HG03469 (cell line): ENCODE data around the gene LMAN2.

Experiments used
- ATAC-seq: cut with Tn5 transposase; IDR thresholded peaks from one replicate; pipeline ENCODE4 v1.9.1; 2021; ENCODE audit warnings: mild to moderate bottlenecking, moderate library complexity, moderate number of reproducible peaks; ENCODE audit not compliant: unreplicated experiment

Gene LMAN2, protein sequence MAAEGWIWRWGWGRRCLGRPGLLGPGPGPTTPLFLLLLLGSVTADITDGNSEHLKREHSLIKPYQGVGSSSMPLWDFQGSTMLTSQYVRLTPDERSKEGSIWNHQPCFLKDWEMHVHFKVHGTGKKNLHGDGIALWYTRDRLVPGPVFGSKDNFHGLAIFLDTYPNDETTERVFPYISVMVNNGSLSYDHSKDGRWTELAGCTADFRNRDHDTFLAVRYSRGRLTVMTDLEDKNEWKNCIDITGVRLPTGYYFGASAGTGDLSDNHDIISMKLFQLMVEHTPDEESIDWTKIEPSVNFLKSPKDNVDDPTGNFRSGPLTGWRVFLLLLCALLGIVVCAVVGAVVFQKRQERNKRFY

DNA sequence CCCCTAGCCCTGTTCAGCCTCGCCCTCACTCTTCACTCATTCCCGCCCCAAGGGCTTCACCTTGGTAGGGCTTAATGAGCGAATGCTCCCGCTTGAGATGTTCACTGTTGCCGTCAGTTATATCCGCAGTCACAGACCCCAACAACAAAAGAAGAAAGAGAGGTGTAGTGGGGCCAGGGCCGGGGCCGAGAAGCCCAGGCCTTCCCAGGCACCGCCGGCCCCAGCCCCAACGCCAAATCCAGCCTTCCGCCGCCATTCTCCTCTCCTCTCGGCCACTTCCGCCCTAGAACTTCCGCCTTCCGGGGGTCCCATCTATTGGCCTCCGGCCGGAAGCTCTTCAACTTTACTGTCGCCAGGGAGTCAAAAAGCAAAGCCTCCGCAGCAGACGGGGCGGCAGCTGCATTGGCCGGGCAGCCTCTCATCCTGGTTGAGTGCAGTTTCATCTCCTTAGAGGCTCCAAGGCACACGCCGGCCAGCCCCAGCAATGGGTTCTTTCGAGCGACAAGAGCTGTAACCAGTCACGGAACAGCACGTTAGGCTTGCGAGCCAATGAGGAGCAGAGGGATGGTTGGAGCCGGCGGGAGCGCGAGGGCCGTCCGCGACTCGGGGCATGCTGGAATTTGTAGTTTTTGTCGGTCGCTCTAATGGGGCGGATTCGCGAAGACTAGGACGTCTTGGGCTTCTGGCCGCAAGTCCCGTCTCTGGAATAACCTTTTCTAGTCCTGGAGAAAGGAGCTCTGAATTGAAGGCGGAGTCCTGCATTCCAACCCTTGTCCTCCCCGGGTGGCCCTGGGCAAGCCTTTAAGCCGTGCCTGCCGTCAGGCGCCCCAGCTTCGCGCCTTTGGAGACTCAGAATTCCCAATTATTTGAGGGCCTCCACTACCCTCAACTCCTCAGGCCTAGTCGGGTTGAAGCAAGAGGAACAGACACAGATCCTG, at the start of gene LMAN2:
Gene LMAN2 (minus strand): TSS at position 277 of the 938 bp plus-strand sequence. CDS start 21 bp downstream, at position 256.
- ATAC-seq = peak; percentile 73

DNA sequence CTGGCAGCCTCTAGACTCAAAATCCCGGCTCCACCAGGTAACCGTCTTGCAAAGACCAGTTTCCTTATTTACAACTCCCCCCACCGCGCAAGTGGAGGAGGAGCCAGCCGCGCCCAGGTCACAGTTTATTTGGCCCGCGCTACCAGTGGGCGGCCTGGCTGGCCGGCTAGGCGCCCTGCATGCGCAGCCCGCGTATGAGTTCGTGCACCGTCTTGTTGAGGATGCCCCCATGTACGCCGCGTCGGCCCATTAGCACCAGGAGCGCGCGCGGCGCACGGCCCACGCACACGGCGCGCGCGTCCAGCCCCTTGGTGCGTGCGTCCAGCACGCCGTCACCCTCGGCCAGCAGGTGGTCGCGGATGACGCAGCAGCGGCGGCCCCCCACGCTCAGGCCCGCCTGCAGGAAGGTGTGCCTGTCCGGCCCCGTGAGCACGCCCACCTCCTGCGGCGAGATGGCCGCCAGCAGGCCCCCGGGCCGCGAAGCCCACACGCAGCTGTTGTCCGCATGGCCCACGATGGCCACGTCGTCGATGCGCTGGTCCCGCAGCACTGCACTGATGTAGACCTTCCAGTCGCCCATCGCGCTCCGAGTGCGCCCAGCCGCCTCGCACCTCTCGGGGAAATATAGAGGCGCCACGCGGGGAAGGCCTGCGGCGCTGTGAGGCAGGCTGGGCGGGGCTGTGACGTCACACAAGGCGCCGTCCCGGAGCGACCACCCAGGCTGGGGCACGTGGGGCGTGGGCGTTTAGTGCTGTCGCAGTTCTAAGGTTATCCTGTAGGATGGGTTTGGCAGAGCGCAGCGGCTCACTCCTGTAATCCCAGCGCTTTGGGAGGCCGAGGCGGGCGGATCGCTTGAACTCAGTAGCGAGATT, 48.8 kb upstream of the LMAN2 start, which contains the start of gene PFN3:
Gene PFN3 (minus strand): TSS at position 665 of the 872 bp plus-strand sequence. CDS start 85 bp downstream, at position 580.
- no peak for ATAC-seq

DNA sequence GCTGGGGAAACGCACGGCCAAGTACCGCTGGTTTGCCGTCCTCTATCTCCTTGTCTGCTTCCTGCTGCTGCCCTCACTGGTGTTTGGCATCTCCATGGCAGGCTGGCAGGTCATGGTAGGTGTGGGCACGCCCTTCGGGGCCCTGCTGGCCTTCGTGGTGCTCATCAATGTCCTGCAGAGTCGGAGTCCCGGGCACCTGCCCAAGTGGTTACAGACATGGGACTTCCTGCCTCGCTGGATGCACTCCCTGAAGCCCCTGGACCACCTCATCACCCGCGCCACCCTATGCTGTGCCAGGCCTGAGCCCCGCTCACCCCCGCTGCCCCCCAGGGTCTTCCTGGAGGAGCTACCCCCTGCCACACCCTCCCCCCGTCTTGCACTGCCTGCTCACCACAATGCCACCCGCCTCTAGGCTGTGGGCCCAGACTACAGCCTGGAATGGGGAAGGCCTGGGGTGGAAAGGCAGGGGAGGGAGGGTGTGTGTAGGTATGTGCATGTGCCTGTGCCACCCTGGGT, 46.5 kb upstream of the LMAN2 start:
- no peak for ATAC-seq

DNA sequence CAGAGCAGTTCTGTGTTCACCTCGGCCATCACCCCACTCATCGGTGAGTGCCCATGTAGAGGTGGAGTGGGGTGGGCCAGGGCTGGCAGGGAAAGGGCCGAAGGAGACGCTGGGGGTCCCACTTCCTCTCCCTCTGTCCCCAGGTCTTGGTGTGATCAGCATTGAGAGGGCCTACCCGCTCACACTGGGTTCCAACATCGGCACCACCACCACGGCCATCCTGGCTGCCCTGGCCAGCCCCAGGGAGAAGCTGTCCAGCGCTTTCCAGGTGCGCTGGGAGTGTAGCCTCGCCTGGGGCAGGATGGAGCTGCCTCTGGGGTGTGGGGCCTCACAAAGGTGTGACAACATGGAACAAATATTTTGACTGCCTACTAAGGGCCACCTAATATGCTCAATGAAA, 45.3 kb upstream of the LMAN2 start:
- no peak for ATAC-seq

DNA sequence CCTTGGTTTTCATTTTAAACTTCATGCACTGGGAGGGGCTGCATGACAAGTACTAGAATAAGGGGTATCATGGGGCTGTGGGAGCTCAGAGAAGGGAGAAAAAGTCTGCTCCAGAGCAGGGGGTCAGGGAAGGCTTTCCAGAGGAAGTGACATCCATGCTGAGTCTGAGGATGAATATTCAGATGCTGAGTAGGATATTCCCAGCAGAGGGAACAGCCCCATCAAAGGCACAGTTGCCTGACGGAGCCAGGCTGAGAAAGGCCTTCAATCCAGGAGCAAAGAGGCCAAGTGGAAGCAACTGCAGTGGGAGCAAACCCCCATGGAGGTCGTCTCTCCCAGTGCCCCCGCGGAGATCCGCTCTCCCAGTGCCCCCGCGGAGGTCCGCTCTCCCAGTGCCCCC, 44.6 kb upstream of the LMAN2 start:
- no peak for ATAC-seq

DNA sequence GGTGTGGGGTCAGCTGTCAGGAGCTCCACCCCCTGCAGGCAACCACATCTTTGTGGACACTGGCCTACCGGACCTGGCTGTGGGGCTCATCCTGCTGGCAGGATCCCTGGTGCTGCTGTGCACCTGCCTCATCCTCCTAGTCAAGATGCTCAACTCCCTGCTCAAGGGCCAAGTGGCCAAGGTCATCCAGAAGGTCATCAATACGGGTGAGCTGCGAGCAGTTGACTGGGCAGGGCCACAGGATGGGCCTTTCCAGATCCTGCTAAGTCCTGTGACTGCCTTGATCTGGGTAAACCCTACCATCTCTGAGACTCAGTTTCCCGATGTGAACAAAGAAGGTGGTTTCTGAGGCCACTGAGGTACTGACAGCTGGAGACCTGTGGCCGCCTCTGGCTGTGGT, 42.5 kb upstream of the LMAN2 start:
- ATAC-seq = no peak

DNA sequence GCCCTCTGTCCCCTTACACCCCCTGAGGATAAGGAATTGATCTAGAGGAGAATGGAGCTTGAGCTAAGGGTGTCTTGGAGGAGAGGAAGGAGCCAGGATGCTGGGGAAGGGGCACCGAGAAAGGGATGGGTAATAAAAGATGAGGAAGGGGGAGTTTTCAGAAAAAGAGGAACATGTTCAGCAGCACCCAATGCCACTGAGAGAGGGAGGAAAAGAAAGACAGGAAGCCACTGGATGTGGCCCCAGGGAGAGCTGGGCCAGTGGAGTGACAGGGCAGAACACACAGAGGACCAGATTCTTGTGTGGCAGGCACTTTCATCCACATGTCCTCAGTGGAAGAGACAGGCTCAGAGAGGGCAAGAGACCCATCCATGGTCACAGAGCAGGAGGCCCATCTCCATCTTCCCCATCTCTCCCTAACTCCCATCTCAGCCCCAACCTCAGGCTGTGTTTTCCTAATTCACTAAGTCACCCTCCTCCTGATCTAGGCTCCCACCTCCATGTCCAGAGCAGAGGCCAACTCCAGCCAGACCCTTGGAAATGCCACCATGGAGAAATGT, 41.8 kb upstream of the LMAN2 start:
- ATAC-seq = no peak

DNA sequence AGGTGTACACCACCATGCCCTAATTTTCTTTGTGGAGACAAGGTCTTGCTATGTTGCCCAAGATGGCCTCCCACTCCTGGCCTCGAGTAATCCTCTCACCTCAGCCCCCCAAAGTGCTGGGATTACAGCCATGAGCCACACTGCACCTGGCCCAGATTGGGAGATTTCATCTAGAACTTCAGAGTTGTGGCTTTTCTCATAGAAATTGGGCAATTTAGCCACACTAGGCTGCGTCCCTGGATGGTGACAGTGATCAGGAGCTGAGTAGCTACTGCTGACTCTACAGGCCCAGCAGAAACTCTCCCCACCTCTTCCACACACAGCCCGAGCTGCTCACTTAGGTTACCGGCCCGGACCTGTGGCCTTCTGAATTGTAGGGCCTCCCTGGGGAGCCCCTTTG, 41.3 kb upstream of the LMAN2 start:
- ATAC-seq = no peak

DNA sequence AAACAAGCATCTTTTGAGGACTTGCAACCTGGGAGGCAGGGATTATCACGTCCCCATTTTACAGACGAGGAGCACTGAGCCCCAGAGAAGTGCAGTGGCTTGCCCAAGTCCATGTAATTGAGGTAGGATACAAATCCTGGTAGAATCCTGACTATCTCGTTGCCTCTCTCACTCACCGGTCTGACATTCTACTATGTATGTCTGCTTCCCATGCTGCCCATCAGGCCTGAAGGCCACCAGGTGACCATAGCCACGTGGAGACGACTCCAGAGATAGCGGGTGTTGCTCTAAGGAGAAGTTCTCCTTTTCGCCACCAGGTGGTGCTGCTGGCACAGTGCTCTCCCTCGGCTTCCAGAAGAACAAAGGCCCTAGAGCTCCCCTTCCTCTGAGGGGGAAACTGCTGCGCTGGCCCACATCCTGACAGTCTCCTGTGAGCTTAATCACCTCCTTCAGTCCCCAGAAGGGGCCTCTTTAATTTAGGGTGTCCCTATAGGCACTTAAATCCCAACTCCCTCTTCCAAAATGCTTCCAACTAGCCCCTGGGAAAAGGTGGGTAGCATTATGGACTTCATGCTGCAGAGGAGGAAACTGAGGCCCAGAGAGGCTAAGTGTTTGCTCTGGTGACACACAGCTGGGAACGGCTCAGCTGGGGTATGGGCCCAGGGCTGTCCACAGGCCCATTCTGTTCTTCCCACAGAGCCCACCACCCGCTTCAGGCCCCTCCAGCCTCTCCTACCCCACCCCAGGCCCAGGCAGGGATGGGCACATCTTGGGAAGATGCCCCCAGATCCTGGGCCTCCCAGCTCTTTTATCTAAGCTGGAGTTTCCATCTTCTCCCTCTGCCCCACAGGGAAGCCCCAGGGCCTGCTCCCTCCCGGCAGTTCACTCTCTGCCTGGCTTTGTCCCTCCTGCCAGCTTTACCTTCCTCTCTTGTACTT, 39.2 kb upstream of the LMAN2 start:
- ATAC-seq = no peak

DNA sequence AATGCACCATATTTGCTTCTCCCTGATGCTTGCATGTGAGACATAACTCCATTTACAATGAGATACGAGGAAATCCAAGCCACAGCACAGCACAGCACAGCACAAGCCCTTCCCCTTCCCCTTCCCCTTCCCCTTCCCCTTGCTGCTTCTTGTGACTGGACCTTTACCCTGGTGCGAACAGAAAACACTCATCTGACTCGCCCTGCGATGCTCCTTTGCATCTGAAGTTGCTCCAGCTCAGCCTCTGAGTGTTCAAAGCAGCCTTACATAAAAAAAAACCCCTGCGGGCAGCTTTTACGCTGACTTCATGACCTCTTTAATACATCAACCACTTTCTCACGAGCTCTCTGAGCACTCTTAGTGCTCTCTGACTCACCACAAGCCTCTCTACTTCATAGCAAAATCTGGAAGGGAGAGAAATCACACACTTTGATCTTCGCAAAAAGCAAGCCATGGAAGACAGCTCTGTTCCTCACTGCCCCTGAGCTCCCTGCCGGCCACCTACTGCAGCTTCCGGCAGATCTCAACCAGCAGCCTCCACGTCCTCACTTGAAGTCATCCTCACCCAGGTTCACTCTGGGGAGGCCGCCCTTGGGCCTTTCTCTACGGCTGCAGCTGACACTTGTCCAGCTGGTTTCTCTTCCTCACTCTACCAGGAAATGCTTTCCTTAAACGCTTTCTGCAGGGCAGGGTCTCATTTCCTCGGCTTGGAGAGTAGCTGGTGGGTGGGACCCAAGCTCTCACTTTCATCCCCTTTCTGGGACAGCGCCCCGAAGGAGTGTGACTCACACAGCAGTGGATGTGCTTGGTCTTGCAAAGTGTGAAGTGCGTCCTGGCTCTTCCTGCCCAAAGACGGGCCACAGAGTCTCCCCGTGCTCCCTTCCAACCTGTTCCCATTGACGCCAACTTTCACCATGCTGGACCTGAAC, 38.0 kb upstream of the LMAN2 start:
- ATAC-seq = no peak

DNA sequence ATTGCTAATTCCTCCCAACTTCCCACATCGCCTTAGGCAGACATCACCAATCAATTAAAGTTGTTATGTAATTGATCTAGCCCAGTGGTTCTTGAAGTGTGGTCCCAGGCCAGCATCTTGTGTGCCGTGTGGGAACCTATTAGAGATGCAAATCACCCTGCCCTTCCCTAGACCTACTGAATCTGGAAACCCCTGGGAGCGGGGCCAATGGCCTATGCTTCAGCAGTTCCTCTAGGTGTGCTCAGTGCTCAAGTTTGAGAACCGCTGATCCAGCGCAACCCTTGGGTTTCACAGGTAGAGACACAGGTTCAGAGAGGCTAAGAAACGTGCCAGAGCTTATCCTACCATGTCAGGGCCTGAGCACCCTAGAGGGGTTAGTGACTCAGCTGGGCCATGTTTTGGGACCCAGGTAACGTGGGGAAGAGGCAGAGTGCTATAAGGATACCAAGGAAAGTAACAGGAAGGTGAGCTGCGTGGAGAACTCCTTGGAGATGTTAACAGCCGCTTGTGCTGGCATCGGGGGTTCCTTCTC, 37.1 kb upstream of the LMAN2 start:
- no peak for ATAC-seq

DNA sequence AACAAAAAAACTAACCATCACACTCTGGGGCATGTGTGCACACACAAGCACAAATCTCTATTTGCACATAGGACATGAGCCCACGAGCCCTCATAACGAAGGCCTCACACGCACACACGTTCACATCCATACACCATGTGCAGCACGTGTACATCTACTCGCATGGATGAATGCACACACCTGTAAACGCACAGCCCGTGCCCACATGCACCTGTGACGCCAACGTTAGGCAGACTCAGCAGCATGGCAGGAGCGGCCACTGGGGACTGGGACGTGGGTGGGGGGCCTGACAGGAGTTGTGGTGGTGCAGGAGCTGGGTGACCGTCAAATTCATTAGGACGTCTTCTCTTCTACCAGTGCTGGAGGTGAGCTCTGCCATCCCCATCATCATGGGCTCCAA, 35.9 kb upstream of the LMAN2 start:
- no peak for ATAC-seq

DNA sequence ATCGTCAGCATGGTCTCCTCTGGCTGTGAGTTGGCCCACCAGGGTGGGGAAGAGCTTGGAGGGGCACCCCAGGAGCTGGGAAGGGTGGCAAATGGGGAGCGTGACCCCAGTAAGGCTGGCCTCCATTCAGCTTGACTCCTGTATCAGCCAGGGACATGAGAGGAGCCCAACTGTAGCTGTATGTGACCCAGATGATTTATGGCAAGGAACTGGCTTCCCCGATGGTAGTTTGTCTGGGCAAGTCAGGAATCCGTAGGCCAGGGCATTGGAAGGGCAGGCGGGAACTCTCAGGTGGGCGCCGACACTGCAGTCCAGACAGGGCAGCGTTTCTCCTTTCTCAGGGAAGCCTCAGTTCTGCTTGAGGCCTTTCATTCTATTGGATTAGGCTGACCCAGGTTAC, 35.1 kb upstream of the LMAN2 start:
- ATAC-seq = no peak

DNA sequence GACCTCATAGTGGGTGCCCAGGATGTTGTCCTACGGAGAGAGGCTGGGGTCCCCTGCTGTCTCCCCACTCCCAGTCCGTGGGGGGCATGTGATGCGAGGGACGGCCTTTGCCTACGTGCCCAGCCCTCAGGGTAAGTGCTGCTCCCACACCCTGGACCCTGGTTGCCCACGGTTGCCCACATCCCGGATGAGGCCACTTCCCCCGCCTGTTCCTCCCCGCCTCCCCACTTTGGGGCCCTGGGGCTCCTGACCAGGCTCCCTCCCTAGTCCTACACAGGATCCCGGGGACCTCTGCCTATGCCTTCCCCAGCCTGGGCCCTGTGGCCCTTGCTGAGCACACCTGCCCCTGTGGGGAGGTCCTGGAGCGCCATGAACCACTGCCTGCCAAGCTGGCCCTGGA, 34.3 kb upstream of the LMAN2 start:
- ATAC-seq = no peak

DNA sequence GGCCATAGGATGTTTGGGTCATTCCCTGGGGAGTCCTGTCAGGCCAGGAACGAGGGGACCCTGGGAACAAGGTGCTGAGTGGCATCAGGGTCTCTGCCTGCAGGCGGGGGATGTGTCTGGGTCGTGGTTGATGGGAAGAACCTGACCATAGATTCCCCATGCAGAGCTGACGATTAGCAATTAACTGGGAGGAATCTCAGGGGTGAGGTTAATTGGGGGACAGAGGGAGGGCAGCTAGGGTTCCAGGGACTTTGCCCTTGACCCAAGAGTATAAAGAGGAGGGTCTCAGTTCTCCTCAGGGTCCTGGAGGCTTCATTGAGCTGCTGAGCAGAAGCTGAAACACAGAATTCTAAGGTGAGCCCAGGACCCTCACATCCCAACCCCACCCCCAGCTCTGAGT, 32.7 kb upstream of the LMAN2 start, which contains the start of gene SLC34A1:
Gene SLC34A1 (plus strand): TSS at position 301 of the 400 bp plus-strand sequence. CDS start 1,308 bp downstream, outside the sequence.
- ATAC-seq = no peak

DNA sequence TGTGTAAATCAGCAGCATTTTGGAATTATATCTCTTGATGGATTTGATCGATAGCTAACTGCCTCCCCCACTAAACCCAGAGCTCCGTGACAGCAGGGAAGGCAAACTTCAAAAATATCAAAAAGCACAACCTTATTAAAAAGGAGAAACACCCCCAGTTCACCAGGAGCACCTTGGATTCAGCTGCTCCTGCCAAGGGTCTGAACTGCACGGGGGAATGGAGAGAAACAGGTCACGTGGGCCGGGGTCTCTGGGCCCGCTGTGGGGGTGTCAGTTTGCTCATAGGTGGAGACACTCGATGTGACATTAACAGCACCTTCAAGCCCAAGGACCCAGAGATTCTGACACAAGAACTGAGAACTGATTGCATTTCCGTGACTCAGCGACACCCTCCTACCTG, 31.7 kb upstream of the LMAN2 start:
- ATAC-seq = no peak

DNA sequence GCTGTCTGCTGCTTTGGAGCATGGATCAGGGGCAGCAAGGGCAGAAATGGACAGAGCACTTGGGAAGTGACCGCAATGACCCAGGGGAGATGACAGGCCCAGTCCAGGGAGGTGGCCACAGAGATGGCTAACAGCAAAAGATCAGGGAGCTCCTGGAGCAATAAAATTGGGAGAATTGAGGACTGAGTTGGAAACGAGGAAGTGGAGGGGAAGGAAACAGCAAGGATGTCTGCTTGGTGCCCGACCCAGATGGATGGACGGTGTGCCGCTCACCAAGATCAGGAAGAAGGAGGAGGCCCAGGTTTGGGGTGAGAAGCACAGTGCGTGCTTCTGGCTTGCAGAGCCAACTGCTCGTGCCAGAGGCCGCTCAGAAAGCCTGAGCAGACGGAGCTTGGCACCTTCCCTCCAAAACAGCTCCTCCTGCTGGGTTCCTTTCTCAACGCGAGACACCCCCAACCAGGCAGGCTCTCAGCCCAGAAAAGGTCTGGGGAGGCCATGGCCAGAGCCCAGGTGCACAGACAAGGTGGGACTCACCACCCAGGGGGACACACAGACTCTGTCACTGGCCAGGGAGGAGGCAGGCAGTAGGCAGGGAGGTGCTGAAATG, 31.1 kb upstream of the LMAN2 start:
- ATAC-seq = no peak

DNA sequence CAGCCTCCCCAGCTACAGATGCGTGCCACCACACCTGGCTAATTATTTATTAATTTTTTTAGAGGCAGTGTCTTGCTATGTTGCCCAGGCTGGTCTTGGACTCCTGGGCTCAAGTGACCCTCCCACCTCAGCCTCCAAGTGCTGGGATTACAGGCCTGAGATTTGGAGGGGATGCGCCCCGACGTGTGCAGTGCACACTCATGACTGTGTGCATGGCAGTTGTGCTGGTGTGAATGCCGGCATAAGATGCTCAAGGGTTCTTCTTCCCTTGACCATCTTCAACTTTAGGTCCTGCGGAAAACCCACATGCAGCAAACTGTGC, 29.3 kb upstream of the LMAN2 start:
- no peak for ATAC-seq
